Ectodermal cell (in vitro differentiated cells): ENCODE measurements around the gene HSPB1.
"Not testable (repeated sequence)": the region's sequence is repeated elsewhere in the genome, so short reads cannot be mapped to it uniquely, and the experiment has no call there.

Experiments
- H3K27ac ChIP-seq: 2 replicates; pipeline ENCODE4 v1.7.0; 2013; ENCODE audit warnings: mild to moderate bottlenecking, low read depth, low read length; ENCODE audit not compliant: insufficient read depth, poor library complexity, severe bottlenecking
- H3K27me3 ChIP-seq: 2 replicates; pipeline ENCODE4 v1.7.0; 2013; ENCODE audit warnings: mild to moderate bottlenecking, low read length; ENCODE audit not compliant: insufficient read depth, control insufficient read depth, poor library complexity, severe bottlenecking
- H3K36me3 ChIP-seq: one replicate; pipeline ENCODE4 v1.7.0; 2013; ENCODE audit warnings: low read length; ENCODE audit not compliant: control insufficient read depth, insufficient read depth
- H3K4me1 ChIP-seq: one replicate; pipeline ENCODE4 v1.7.0; 2013; ENCODE audit warnings: low read length; ENCODE audit not compliant: control insufficient read depth, insufficient read depth
- H3K4me3 ChIP-seq: 2 replicates; pipeline ENCODE4 v1.7.0; 2013; ENCODE audit warnings: low read depth, low read length, control low read depth; ENCODE audit not compliant: insufficient read depth
- H3K9me3 ChIP-seq: 2 replicates; pipeline ENCODE4 v1.7.0; 2013; ENCODE audit warnings: mild to moderate bottlenecking, low read length, moderate library complexity; ENCODE audit not compliant: control insufficient read depth
- WGBS, 2 experiments: methylation state at CpG; one replicate each; pipeline ENCODE4 v1.1.7; 2013; ENCODE audit warnings: missing lambda C conversion rate in 2 of 2; 5-methylcytosine and 5-hydroxymethylcytosine counted together

HSPB1 gene

DNA sequence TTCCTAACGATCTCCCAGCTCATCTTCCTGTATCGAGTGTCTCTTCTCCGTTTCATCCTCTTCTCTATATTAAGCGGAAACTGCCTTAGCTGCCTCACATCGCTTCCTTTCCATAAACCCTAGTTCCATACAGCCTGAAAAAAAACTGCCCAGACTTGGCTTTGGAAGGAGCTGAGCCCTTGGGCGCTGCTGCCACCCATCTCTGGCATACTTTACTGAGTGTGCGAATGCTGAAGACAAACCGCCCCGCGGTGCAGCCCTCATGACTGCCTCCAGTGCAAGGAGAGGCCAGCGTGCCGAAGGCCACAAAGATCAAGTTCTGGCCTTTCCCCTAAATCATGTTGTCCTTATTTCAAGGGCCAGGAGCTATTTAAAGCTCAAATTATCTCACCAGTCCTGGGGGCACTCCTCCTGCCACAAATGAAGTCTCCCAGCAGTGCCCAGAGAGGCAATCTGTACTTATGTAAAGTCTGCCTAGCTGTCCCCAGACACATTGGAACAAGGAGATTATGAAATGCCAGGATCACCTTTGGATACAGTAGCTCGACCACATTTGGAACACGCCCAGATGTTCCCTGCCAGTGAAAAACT is 31.1 kb downstream of the HSPB1 start:
- no peaks in the 10 kb centered on the region for H3K9me3 ChIP-seq
- H3K4me1 ChIP-seq, result no peaks in the 10 kb centered on the region
- no peaks in the 10 kb centered on the region for H3K27me3 ChIP-seq
- H3K4me3 ChIP-seq, result no peak overlapping the region
- no peak overlapping the region for H3K27ac ChIP-seq
- H3K36me3 ChIP-seq, result peaks cover 17% of the 10 kb centered on the region
- WGBS, 2 experiments, result 95% methylated on average over 14 of the region's 14 CpGs

DNA sequence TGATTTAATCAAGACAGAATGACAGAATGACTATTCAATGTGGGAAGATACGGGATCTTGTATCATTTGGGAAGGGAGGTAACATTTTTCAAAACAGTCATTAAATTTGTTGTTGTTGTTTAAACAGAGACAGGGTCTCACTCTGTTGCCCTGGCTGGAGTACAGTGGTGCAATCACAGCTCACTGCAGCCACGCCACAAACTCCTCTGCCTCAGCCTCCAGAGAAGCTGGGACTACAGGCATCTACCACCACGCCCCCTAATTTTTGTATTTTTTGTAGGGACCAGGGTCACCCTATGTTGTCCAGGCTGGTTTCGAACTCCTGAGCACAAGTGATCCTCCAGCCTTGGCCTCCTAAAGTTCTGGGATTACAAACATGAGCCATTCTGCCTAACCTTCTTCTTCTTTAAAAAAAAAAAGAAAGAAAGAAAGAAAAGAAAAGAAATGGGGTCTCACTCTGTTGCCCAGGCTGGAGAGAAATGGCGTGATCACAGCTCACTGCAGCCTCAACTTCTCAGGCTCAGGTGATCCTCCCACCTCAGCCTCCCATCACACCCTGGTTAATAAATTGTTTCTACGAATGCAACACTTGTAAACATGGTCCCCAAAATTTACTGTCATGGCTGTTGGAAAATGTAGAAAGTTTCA is 32.0 kb downstream of the HSPB1 start:
- 95 to 96% methylated on average over 6 of the region's 6 CpGs for WGBS, 2 experiments
- H3K4me3 ChIP-seq, result no peak overlapping the region
- peaks cover 17% of the 10 kb centered on the region for H3K36me3 ChIP-seq
- no peaks in the 10 kb centered on the region for H3K27me3 ChIP-seq
- H3K27ac ChIP-seq, result no peak overlapping the region
- no peaks in the 10 kb centered on the region for H3K9me3 ChIP-seq
- H3K4me1 ChIP-seq, result no peaks in the 10 kb centered on the region

DNA sequence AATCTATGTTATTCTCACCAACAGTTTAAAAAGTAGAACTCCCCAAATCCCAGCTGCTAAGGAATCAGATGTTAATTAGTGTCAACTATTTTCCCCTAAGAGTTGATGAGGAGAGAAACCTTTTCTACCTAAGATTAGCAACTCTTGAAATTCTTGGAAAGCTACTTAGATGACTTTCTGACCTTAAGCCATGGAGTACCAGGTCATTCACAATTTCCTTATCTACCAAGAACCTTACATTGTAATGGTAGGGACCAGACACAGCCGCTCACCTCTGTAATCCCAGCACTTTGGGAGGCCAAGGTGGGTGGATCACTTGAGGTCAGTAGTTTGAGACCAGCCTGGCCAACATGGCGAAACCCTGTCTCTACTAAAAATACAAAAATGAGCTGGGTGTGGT is 32.9 kb downstream of the HSPB1 start:
- 91 to 95% methylated on average over 2 of the region's 2 CpGs for WGBS, 2 experiments
- H3K27me3 ChIP-seq, H3K4me1 ChIP-seq, H3K9me3 ChIP-seq, H3K4me3 ChIP-seq, H3K27ac ChIP-seq: not testable (repeated sequence)
- peaks cover 14% of the 10 kb centered on the region for H3K36me3 ChIP-seq

DNA sequence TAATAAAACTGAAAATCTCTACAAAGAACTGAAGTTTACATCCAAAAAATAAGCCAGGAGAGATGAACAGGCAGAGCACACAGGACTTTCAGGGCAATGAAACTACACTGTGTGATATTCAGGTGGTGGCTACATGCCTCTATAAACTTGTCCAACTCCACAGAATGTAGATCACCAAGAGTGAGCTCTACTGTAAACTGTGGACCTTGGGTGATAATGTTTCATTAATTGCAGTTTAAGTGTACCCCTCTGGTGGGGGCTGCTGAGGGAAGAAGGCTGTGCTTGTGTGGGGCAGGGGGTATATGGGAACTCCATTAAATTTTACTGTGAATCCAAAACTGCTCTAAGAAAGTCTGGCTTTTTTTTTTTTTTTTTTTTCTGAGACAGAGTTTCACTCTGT is 33.6 kb downstream of the HSPB1 start:
- Histone ChIP-seq H3K9me3 (no peaks in the 10 kb centered on the region), H3K27me3 (no peaks in the 10 kb centered on the region), H3K36me3 (peaks cover 11% of the 10 kb centered on the region), H3K4me1 (no peaks in the 10 kb centered on the region), H3K27ac (no peak overlapping the region), H3K4me3 (no peak overlapping the region)

DNA sequence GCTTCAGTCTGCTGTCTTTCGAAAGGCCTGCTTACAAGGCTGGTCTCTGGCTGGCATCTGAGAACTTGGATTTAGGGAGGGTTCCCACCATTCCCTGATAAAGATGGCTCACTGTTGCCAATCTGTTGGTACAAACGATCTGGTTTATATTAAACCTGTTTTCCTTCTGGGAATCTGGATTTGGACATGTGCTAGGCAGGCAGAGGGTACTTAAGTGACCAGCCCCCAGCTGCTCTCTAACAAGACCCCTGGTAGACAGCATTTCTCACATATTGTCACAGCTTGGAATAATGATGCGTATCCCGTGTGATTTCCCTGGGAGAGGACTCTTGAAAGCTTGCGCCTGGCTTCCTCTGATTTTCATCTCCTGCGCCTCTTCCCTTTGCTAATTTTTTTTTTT is 34.7 kb downstream of the HSPB1 start:
- no peak overlapping the region for H3K4me3 ChIP-seq
- WGBS, 2 experiments, result 92 to 94% methylated on average over 6 of the region's 6 CpGs
- no peaks in the 10 kb centered on the region for H3K9me3 ChIP-seq
- H3K36me3 ChIP-seq, result peaks cover 19% of the 10 kb centered on the region
- no peak overlapping the region for H3K27ac ChIP-seq
- no peaks in the 10 kb centered on the region for H3K27me3 ChIP-seq
- no peaks in the 10 kb centered on the region for H3K4me1 ChIP-seq

DNA sequence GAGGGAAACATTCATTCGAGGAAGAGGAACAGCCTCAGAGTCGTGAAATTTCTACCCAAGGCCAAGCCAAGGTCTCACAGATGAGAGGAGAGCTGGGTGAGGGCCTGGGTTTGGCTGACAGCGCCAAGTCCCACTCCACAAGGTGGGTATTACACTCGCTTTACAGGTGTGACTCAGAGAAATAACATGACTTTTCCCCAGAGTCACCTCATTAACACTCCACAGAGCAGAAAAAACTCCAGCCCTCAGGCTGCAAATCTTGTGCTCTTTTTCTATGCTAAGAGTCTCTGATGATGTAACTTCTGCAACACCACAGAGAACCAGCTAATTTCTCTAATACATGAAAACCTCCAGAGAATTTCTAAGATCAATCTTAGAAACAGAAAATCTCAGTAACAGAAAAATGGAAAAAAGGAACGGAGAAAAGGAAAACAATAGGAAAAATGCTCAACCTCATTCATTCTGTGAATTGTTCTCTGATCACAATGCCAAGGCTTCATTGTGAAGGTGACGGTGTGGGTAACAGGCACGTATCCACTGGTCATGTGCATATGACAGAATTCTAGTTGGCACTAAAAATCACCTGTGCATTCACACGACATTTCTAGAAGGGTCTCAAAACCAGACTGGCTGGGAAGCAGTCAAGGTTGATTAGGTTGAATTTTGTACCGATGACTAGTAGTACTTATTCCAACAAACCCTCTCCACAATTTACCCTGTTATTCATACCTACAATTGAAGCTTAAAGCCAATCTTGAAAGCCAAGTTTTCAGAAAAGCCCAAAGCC is 36.0 kb downstream of the HSPB1 start:
- H3K27ac ChIP-seq, result no peak overlapping the region
- 93 to 95% methylated on average over 8 to 9 of the region's 9 CpGs for WGBS, 2 experiments
- no peaks in the 10 kb centered on the region for H3K9me3 ChIP-seq
- peaks cover 19% of the 10 kb centered on the region for H3K36me3 ChIP-seq
- H3K27me3 ChIP-seq, result no peaks in the 10 kb centered on the region
- H3K4me3 ChIP-seq, result no peak overlapping the region
- H3K4me1 ChIP-seq, result no peaks in the 10 kb centered on the region

DNA sequence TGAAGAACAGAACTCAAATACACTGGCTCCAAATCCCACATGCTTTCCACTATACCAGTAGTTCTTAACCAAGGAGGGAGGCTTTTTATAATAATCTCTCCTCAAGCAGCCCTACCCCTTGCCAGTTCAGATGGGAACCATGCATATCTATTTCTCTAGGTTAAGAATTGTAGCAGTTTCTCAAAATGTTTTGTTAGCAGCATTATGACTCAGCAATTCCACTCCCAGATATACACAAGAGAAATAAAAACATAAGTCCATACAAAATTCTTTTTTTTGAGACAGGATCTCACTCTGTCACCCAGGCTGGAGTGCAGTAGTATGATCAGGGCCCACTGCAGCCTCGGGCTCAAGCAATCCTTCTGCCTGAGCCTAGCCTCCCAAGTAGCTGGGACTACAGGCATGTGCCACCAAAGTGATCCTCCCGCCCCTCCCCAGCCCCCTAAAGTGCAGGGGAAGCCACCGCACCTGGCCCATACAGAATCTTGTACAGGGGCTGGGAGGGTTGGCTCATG is 38.2 kb downstream of the HSPB1 start:
- Histone ChIP-seq H3K9me3 (no peaks in the 10 kb centered on the region), H3K4me1 (no peaks in the 10 kb centered on the region), H3K27me3 (no peaks in the 10 kb centered on the region), H3K27ac (no peak overlapping the region), H3K4me3 (no peak overlapping the region), H3K36me3 (peaks cover 34% of the 10 kb centered on the region)
- 76 to 80% methylated on average over 3 of the region's 3 CpGs for WGBS, 2 experiments

DNA sequence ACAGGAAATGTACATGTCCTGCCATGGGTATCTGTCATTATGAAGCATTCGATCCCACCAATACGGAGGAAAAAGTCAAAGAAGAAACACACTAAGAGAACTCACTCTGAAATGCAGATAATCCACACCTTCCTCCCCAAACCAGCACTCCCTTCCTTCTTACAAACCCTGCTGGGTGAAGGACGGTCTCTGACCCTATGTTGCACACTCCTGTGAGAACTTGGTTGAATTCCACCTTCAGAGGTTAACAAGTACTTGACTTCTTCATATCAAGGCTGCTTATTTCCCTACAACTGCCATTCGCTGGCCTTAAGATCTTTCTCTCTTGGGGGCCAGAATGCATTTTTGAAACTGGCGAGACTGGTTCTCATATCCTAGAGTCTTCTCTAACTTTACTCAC is 39.7 kb downstream of the HSPB1 start:
- Histone ChIP-seq H3K36me3 (peaks cover 47% of the 10 kb centered on the region), H3K4me1 (no peaks in the 10 kb centered on the region), H3K27me3 (no peaks in the 10 kb centered on the region), H3K27ac (no peak overlapping the region), H3K9me3 (no peaks in the 10 kb centered on the region), H3K4me3 (no peak overlapping the region)
- WGBS, 2 experiments, result 92 to 97% methylated on average over 5 of the region's 5 CpGs

DNA sequence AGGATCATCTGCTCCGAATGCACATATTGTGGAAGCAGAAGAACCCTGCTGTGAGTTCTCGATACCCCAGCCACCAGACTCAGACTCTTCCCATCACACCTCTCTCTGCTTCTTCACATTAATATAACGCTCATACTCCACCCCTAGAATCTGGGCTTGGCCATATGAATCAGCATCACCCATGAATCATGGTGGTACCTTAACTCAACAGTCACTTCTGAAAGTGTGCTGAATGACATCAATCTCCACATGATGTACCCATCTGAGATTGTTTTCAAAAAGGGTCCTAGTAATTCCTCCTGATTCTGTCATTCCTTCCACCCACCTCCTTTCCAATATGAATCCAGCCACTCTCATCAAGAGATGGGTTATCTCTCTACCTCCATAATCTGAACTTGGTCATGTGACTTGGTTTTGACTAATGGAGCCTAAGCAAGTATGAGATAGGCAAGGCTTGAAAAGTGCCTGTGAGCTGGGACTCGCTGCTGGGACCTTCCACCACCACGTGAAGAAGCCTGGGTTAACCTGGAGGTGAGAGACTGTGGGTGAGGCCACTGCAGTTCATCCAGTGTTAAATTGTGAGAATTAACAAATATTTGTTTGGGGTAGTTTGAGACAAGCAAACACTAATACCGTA is 40.9 kb downstream of the HSPB1 start:
- no peaks in the 10 kb centered on the region for H3K4me1 ChIP-seq
- no peak overlapping the region for H3K27ac ChIP-seq
- no peaks in the 10 kb centered on the region for H3K27me3 ChIP-seq
- H3K9me3 ChIP-seq, result no peaks in the 10 kb centered on the region
- H3K4me3 ChIP-seq, result no peak overlapping the region
- 84 to 88% methylated on average over 6 of the region's 6 CpGs for WGBS, 2 experiments
- peaks cover 53% of the 10 kb centered on the region for H3K36me3 ChIP-seq

DNA sequence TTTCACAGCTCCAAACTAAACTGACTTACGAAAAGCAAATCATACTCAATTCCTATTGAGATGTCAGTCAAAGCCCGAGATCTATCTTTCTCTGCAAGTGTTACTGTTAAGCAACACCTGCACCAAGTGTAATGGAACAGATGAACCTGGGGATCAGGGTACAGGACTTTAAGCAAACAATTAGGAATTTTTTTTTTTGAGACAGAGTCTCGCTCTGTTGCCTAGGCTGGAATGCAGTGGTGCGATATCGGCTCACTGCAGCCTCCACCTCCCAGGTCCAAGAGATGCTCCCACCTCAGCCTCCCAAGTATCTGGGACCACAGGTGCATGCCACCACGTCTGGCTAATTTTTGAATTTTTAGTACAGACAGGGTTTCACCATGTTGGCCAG is 41.5 kb downstream of the HSPB1 start:
- WGBS, 2 experiments, result 91 to 95% methylated on average over 6 of the region's 6 CpGs

More for the DNA sequence above, 41.5 kb downstream of the HSPB1 start:
- H3K9me3 ChIP-seq, result no peaks in the 10 kb centered on the region
- no peaks in the 10 kb centered on the region for H3K4me1 ChIP-seq
- H3K4me3 ChIP-seq, result no peak overlapping the region
- H3K27ac ChIP-seq, result no peak overlapping the region
- no peaks in the 10 kb centered on the region for H3K27me3 ChIP-seq
- H3K36me3 ChIP-seq, result peaks cover 50% of the 10 kb centered on the region
